GM21447 (cell line): ENCODE results near the gene THAP5.
A peak's percentile ranks its signal among the peaks of the same experiment; 100 is the strongest.

ENCODE experiments used
- ATAC-seq: cut with Tn5 transposase; IDR thresholded peaks from one replicate; pipeline ENCODE4 v1.9.1; 2021; ENCODE audit not compliant: unreplicated experiment

Gene THAP5

GRCh38 chr7:108569381-108570145 lies at the start of gene THAP5, which contains the start of gene DNAJB9:
Gene THAP5, minus strand, starts transcription at chr7:108569706. Its CDS starts 137 bp downstream, at chr7:108569569.
Gene DNAJB9, plus strand, starts transcription at chr7:108569874. Its CDS starts 1,853 bp downstream, at chr7:108571727.
- ATAC-seq, result peak; percentile 92

GRCh38 chr7:108618056-108618455 lies 48.5 kb upstream of the THAP5 start:
- ATAC-seq, result no peak

- ATAC-seq, result no peak
Observed at GRCh38 chr7:108614896-108615295, 45.4 kb upstream of the THAP5 start.

GRCh38 chr7:108613949-108614381 lies 44.5 kb upstream of the THAP5 start:
- no peak for ATAC-seq

GRCh38 chr7:108613147-108613948 lies 43.8 kb upstream of the THAP5 start:
- no peak for ATAC-seq

- ATAC-seq, result no peak
Observed at GRCh38 chr7:108611268-108611667, 41.8 kb upstream of the THAP5 start.

- no peak for ATAC-seq
Observed at GRCh38 chr7:108609643-108610042, 40.1 kb upstream of the THAP5 start.

GRCh38 chr7:108605559-108606201 lies 36.2 kb upstream of the THAP5 start:
- ATAC-seq, result no peak

- ATAC-seq, result no peak
Observed at GRCh38 chr7:108604307-108605077, 35.0 kb upstream of the THAP5 start.

GRCh38 chr7:108603656-108604306 lies 34.3 kb upstream of the THAP5 start:
- no peak for ATAC-seq

GRCh38 chr7:108600399-108600798 lies 30.9 kb upstream of the THAP5 start:
- ATAC-seq, result no peak

GRCh38 chr7:108598914-108599580 lies 29.5 kb upstream of the THAP5 start:
- ATAC-seq, result no peak

- no peak for ATAC-seq
Observed at GRCh38 chr7:108598153-108598552, 28.6 kb upstream of the THAP5 start.

GRCh38 chr7:108596560-108596959 lies 27.1 kb upstream of the THAP5 start:
- peak; percentile 74 for ATAC-seq

GRCh38 chr7:108592646-108593201 lies 23.2 kb upstream of the THAP5 start:
- ATAC-seq, result no peak

GRCh38 chr7:108590606-108591005 lies 21.1 kb upstream of the THAP5 start:
- ATAC-seq, result no peak

GRCh38 chr7:108589874-108590273 lies 20.4 kb upstream of the THAP5 start:
- peak; percentile 62 for ATAC-seq

GRCh38 chr7:108589199-108589598 lies 19.7 kb upstream of the THAP5 start:
- no peak for ATAC-seq

GRCh38 chr7:108586274-108586710 lies 16.8 kb upstream of the THAP5 start:
- ATAC-seq, result no peak
